Upper lobe of left lung (tissue), 4 donors: ENCODE data around the gene CMIP.

Source experiments
- CTCF ChIP-seq, 6 experiments: fragments of 450-650 bp in 4 of 6; fragments of 200-600 bp in 2 of 6; sonication (generic) in 2 of 6; IDR thresholded peaks; one replicate each; pipeline ENCODE4 v1.5.1; 2016 to 2019; ENCODE audit warnings: antibody characterized with exemption in 6 of 6
- EP300 ChIP-seq, 4 donors: sonication (generic); formaldehyde crosslinking; IDR thresholded peaks; one replicate each; pipeline ENCODE4 v1.5.1; 2017; ENCODE audit warnings: antibody characterized with exemption in 4 of 4, control low read depth in 2 of 4
- POLR2A ChIP-seq, 4 donors: fragments of 450-650 bp; IDR thresholded peaks; one replicate each; pipeline ENCODE4 v1.5.1; 2016 to 2017; ENCODE audit warnings: antibody characterized with exemption in 4 of 4, mild to moderate bottlenecking in 2 of 4
- POLR2AphosphoS5 ChIP-seq, 2 donors: sonication (generic); formaldehyde crosslinking; IDR thresholded peaks; one replicate each; pipeline ENCODE4 v1.5.1; 2017; ENCODE audit warnings: antibody characterized with exemption in 2 of 2

DNA sequence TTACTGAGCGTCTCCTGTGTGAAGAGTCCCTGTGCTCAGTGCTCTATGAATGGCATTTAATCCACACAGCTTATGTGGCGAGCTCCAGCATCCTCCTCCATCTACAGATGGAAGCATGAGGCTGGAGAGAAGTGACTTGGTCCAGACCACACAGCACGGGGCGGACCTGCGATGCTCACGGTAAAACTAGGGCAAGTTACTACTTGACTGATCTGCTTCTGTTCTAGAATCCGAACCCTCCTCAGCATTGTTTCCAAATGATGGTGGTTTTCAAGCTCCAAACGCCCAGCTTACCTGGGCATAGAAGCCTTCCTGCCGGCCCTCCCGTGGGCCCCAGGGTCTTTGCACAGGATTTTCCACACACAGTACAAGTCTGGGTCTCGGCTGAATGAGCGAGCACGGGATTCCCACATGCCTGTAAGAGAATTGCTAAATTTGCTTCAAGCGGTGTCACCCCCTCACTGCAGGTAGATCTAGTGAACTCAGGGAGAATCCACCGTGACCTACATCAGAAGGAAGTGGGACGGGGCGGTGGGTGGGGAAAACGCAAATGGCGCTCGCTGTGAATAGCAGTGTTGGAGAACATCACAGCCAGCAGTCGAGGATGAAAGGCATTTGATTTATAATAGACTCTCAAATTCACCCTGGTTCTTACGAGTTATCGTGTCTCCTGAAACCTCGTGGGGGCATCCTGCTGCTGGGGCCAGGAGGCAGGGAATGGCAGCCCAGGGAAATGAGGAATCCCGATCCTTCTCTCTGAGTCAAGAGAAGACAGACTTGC is 101.1 kb downstream of the CMIP start:
- TF ChIP-seq POLR2A (IDR thresholded peaks at IDR 0.05) (no peak), CTCF (IDR thresholded peaks at IDR 0.05) (no peak), EP300 (IDR thresholded peaks at IDR 0.05) (no peak), POLR2AphosphoS5 (IDR thresholded peaks at IDR 0.05) (no peak)
